ENCODE results near the gene OR5K1. TPM values are rescaled to one million over a fixed set of nuclear protein-coding genes. Genes with fewer than 3 reads are reported as not detected.
A peak's percentile ranks its signal among the peaks of the same experiment; 100 is the strongest.

The OR5K1 gene
- total RNA-seq, 1 donor from 2014 or later: not detected

GRCh38 chr3:98512576-98512975, 49.6 kb downstream of the OR5K1 start:
- H3K4me3 ChIP-seq (ENCODE audit: low read depth, low read length): no peak overlapping the region
- no peak for DNase-seq (ENCODE audit: low read depth)
- TF ChIP-seq, protein P1, sequence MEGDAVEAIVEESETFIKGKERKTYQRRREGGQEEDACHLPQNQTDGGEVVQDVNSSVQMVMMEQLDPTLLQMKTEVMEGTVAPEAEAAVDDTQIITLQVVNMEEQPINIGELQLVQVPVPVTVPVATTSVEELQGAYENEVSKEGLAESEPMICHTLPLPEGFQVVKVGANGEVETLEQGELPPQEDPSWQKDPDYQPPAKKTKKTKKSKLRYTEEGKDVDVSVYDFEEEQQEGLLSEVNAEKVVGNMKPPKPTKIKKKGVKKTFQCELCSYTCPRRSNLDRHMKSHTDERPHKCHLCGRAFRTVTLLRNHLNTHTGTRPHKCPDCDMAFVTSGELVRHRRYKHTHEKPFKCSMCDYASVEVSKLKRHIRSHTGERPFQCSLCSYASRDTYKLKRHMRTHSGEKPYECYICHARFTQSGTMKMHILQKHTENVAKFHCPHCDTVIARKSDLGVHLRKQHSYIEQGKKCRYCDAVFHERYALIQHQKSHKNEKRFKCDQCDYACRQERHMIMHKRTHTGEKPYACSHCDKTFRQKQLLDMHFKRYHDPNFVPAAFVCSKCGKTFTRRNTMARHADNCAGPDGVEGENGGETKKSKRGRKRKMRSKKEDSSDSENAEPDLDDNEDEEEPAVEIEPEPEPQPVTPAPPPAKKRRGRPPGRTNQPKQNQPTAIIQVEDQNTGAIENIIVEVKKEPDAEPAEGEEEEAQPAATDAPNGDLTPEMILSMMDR (conservative IDR thresholded peaks at IDR 0.05; ENCODE audit: low read depth, low read length): no peak

DNA sequence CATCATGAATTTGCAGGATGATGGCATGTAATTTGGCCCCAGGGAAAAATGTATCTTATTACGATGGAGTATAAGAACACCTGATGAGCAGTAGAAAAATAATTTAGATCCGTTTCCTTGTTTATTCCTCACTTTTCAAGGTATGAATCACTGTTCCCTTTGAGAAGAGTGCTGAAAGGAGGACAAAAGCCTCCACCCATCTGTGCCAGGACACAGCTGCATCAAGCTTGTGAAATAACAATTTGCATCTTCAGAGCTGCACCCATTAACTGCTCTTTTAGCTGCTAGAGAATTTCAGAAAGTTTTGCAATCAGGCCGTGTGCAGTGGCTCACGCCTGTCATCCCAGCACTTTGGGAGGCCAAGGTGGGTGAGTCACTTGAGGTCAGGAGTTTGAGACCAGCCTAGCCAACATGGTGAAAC, 50.1 kb downstream of the OR5K1 start:
- H3K4me3 ChIP-seq (ENCODE audit: low read depth, low read length): no peak overlapping the region
- peak; percentile 74 for DNase-seq (ENCODE audit: low read depth)

DNA sequence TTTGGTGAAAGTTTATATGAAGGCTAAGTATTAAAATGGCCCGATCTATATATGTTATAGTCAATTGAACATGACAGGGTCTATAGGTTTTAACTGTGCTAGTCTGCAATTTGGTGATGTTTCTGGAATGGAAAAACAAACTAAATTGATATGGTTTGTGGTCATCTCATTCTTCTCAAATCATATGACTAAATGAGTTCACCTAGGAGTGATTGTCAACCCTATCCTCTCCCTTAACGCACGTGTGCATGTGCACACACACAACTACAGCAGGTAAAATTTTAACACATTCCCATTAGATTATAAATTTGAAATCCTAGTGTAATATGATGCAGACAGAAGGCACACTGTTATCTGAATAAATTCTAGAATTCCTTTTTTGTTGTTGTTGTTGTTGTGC, 50.7 kb downstream of the OR5K1 start:
- TF ChIP-seq, protein P1 (conservative IDR thresholded peaks at IDR 0.05; ENCODE audit: low read depth, low read length): no peak
- H3K4me3 ChIP-seq (ENCODE audit: low read depth, low read length): no peak overlapping the region
- DNase-seq (ENCODE audit: low read depth): no peak

More for the DNA sequence above, 50.1 kb downstream of the OR5K1 start:
- TF ChIP-seq, protein P1 (conservative IDR thresholded peaks at IDR 0.05; ENCODE audit: low read depth, low read length): no peak

DNA sequence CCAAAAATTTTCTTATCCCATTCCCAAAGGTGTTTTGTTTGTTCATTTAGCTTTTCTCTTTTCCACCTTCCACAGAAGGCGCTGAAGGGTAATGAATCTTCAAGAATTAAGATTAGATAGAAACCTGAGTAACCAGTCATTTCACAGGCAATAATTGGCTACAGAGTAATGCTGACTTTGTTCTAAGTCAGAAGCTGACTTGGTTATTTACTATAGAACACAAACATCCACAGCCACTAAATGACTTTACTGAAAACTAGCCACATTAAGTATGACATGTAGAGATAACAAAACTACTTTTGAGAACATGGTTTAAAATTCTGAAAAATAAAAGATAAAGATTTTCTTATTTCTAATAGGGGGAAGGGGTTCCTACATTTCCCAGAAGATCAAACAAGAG, 51.9 kb downstream of the OR5K1 start:
- TF ChIP-seq, protein P1 (conservative IDR thresholded peaks at IDR 0.05; ENCODE audit: low read depth, low read length): no peak
- DNase-seq (ENCODE audit: low read depth): no peak
- H3K4me3 ChIP-seq (ENCODE audit: low read depth, low read length): no peak overlapping the region

DNA sequence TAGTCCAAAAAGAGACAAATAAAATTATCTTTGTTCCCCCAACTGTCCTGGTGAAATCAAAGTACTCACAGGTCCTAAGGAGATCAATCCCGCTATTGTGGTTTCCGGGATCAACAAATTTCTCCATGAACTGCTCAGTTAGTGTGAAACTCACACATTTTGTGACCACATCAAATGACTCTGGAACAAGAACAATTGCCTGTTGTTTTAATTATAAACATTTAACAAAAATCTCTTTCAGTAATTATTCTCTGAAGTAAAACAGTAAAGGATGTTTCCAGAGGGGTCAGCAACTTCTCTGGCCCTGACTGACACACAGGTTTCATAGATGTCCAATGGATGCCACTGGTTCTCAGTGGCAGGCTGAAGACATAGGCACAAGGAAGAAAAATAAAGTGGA, 55.8 kb downstream of the OR5K1 start:
- DNase-seq (ENCODE audit: low read depth): no peak
- no peak overlapping the region for H3K4me3 ChIP-seq (ENCODE audit: low read depth, low read length)
- TF ChIP-seq, protein P1 (conservative IDR thresholded peaks at IDR 0.05; ENCODE audit: low read depth, low read length): no peak

DNA sequence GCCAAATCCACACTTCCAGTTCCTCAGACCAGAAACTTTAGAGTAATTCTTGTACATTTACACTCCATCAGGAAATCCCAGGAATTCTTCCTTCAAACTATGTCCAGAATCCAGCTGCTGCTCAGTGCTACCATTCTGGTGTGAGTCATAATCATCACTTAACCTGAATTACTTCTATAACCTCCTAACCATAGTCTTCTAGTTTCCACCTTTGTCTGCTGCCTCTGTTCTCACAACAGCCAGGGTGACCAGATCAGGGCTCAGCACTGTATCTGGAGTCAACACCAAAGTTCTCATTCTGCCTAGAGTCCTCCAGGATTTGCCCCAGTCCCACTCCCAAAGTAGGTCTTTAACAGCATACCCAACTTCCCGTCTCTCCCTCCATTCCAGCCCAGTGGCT, 56.4 kb downstream of the OR5K1 start:
- DNase-seq (ENCODE audit: low read depth): no peak
- no peak overlapping the region for H3K4me3 ChIP-seq (ENCODE audit: low read depth, low read length)
- TF ChIP-seq, protein P1 (conservative IDR thresholded peaks at IDR 0.05; ENCODE audit: low read depth, low read length): no peak

DNA sequence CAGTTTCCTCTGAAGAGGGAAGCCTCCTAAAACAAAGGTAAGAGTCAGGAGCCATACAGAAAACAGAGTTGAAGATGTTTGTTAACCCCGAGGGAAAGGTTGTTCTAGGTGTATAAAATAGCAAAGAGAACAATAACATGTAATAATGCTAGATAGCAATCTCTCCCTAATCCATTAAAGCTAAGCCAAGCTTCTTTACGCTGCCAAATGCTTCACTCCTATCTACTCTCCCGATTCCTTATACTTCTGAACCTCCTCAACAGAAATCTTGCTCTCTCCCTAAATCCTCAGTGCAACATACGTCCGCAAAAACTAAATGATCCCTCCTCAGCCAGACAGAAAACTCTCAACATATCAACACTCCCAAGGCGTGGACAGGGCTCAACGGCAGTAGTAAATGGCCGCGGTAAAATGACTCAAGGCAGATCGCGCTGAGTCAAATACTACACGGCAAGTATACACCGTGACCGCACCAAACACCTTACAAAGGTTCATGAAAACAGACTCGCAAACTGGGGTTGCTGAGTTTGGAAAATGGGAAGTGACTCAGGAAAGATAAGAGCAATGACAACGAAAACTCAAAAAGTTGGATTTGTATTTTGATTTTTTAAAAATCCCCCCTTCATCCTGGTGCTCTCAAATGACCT, 59.0 kb downstream of the OR5K1 start:
- H3K4me3 ChIP-seq (ENCODE audit: low read depth, low read length): peak overlapping the region; percentile 88
- no peak for DNase-seq (ENCODE audit: low read depth)
- TF ChIP-seq, protein P1 (conservative IDR thresholded peaks at IDR 0.05; ENCODE audit: low read depth, low read length): no peak
